Naive thymus-derived CD4-positive, alpha-beta T cell (primary cell): ENCODE results near the gene CLDN18. TPM values are rescaled to one million over a fixed set of nuclear protein-coding genes. Genes with fewer than 3 reads are reported as not detected.

Experiments used
- ATAC-seq: fragments of 150-1000 bp; cut with Tn5 transposase; 2 replicates; pipeline ENCODE4 v1.10.0; 2021; ENCODE audit warnings: mild to moderate bottlenecking, moderate library complexity
- CTCF ChIA-PET: fragments of 350-600 bp; sonication (Branson Sonifier 250); formaldehyde crosslinking; loops from one replicate; lab custom pipeline; 2021; ENCODE audit warnings: antibody characterized with exemption; lab: Charles Lee
- POLR2A ChIA-PET: fragments of 350-600 bp; sonication (Branson Sonifier 250); formaldehyde crosslinking; loops from one replicate; lab custom pipeline; 2021; ENCODE audit warnings: antibody characterized with exemption, inconsistent platforms; lab: Charles Lee
- DNase-seq, 9 donors: peaks; one replicate each; pipeline versions ENCODE4 v3.0.0 to v3.0.0-alpha.2; 2020 to 2022; ENCODE audit warnings: mixed read lengths in 1 of 9
- H3K27ac ChIP-seq: one replicate; pipeline ENCODE4 v1.7.0; 2013; ENCODE audit warnings: mild to moderate bottlenecking, low read depth, low read length, moderate library complexity
- H3K27me3 ChIP-seq, 2 donors: one replicate each; pipeline ENCODE4 v1.7.0; 2013; ENCODE audit warnings: low read length in 2 of 2, mild to moderate bottlenecking in 2 of 2, moderate library complexity in 2 of 2; ENCODE audit not compliant: control insufficient read depth in 2 of 2, insufficient read depth in 2 of 2
- H3K36me3 ChIP-seq, 3 experiments: 1 replicate in 2 of 3; 2 replicates in 1 of 3; pipeline ENCODE4 v1.7.0; 2013; ENCODE audit warnings: low read length in 3 of 3, mild to moderate bottlenecking in 3 of 3, moderate library complexity in 1 of 3; ENCODE audit not compliant: insufficient read depth in 3 of 3, control insufficient read depth in 2 of 3
- H3K4me1 ChIP-seq, 2 donors: one replicate each; pipeline ENCODE4 v1.7.0; 2013; ENCODE audit warnings: low read length in 2 of 2, mild to moderate bottlenecking in 2 of 2, moderate library complexity in 1 of 2; ENCODE audit not compliant: control insufficient read depth in 2 of 2, insufficient read depth in 2 of 2
- H3K4me3 ChIP-seq: 2 replicates; pipeline ENCODE4 v1.7.0; 2013; ENCODE audit warnings: mild to moderate bottlenecking, low read length
- H3K9me3 ChIP-seq, 3 experiments: 1 replicate in 2 of 3; 2 replicates in 1 of 3; pipeline ENCODE4 v1.7.0; 2013; ENCODE audit warnings: low read length in 3 of 3; ENCODE audit not compliant: control insufficient read depth in 2 of 3
- H3K27ac Mint-ChIP-seq, 9 donors: one replicate each; pipeline ENCODE4 v1.8.0; 2020 to 2022; ENCODE audit warnings: mixed read lengths in 9 of 9, mild to moderate bottlenecking in 8 of 9, moderate library complexity in 5 of 9, inconsistent platforms in 2 of 9
- H3K27me3 Mint-ChIP-seq, 5 donors: one replicate each; pipeline ENCODE4 v1.8.0; 2021 to 2022; ENCODE audit warnings: mixed read lengths in 5 of 5, mild to moderate bottlenecking in 1 of 5
- H3K36me3 Mint-ChIP-seq, 5 donors: one replicate each; pipeline ENCODE4 v1.8.0; 2020 to 2022; ENCODE audit warnings: mixed read lengths in 5 of 5, mild to moderate bottlenecking in 3 of 5, inconsistent platforms in 1 of 5
- H3K4me1 Mint-ChIP-seq, 7 donors: one replicate each; pipeline ENCODE4 v1.8.0; 2020 to 2022; ENCODE audit warnings: mixed read lengths in 7 of 7, mild to moderate bottlenecking in 3 of 7, inconsistent platforms in 1 of 7
- H3K4me3 Mint-ChIP-seq, 10 donors: one replicate each; pipeline ENCODE4 v1.8.0; 2020 to 2022; ENCODE audit warnings: mild to moderate bottlenecking in 10 of 10, mixed read lengths in 10 of 10, moderate library complexity in 6 of 10, inconsistent platforms in 2 of 10
- H3K9me3 Mint-ChIP-seq, 11 donors: one replicate each; pipeline ENCODE4 v1.8.0; 2020 to 2022; ENCODE audit warnings: mixed read lengths in 11 of 11, mild to moderate bottlenecking in 4 of 11, inconsistent platforms in 1 of 11, moderate library complexity in 1 of 11
- intact Hi-C, 2 donors: fragments of 100-400 bp; cut with micrococcal nuclease; formaldehyde crosslinking; loops; one replicate each; pipeline ENCODE4 v1.15.1; 2023
- polyA plus RNA-seq, 2 donors: library from polyadenylated mRNA; unstranded; fragments of 300-500 nt; fragmentation: Illumina TruSeq; gene quantifications; one replicate each; pipeline ENCODE4 v1.2.3, GENCODE V29; 2021
- total RNA-seq, 6 experiments: library from RNA in 5 of 6; stranded (reverse) in 5 of 6; gene quantifications; 1 replicate in 5 of 6; 2 replicates in 1 of 6; pipeline ENCODE4 v1.2.3 and lab custom pipeline; 2021 to 2026

CLDN18 gene
- total and polyA plus RNA-seq, 7 experiments from 2014 or later = not detected

DNA sequence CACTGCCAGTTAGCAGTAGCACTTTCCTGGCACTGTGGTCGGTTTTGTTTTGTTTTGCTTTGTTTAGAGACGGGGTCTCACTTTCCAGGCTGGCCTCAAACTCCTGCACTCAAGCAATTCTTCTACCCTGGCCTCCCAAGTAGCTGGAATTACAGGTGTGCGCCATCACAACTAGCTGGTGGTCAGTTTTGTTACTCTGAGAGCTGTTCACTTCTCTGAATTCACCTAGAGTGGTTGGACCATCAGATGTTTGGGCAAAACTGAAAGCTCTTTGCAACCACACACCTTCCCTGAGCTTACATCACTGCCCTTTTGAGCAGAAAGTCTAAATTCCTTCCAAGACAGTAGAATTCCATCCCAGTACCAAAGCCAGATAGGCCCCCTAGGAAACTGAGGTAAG, 22.6 kb downstream of the CLDN18 start:
- H3K36me3 ChIP-seq = no peaks in the 10 kb centered on the region
- no peak for DNase-seq
- Mint-ChIP-seq H3K4me3 (no peak overlapping the region), H3K36me3 (no peaks in the 10 kb centered on the region), H3K27ac (no peak overlapping the region), H3K27me3 (peaks cover 7 to 24% (median 14%) of the 10 kb centered on the region in 5 donors), H3K4me1 (peaks cover 0 to 1% (median 0%) of the 10 kb centered on the region in 7 donors), H3K9me3 (peaks cover 0 to 2% (median 0%) of the 10 kb centered on the region in 11 donors)
- no peaks in the 10 kb centered on the region for H3K4me1 ChIP-seq
- CTCF ChIA-PET = no interaction called here
- no peak overlapping the region for H3K4me3 ChIP-seq
- no peak for ATAC-seq
- intact Hi-C loops = no loop called here
- peaks cover 0 to 4% of the 10 kb centered on the region in 2 donors for H3K27me3 ChIP-seq
- H3K9me3 ChIP-seq = no peaks in the 10 kb centered on the region
- POLR2A ChIA-PET = no interaction called here
- no peak overlapping the region for H3K27ac ChIP-seq

DNA sequence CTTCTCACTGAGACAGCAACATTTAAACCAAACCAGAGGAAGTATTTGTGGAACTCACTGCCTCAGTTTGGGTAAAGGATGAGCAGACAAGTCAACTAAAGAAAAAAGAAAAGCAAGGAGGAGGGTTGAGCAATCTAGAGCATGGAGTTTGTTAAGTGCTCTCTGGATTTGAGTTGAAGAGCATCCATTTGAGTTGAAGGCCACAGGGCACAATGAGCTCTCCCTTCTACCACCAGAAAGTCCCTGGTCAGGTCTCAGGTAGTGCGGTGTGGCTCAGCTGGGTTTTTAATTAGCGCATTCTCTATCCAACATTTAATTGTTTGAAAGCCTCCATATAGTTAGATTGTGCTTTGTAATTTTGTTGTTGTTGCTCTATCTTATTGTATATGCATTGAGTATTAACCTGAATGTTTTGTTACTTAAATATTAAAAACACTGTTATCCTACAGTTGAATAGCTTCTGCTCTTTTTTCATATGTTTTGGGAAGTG, 23.3 kb downstream of the CLDN18 start:
- intact Hi-C loops = no loop called here
- peaks cover 0 to 1% (median 0%) of the 10 kb centered on the region in 7 donors for H3K4me1 Mint-ChIP-seq
- POLR2A ChIA-PET = no interaction called here
- CTCF ChIA-PET = no interaction called here
- no peak for ATAC-seq
- H3K4me1 ChIP-seq = no peaks in the 10 kb centered on the region
- peaks cover 12 to 28% (median 18%) of the 10 kb centered on the region in 5 donors for H3K27me3 Mint-ChIP-seq
- no peaks in the 10 kb centered on the region for H3K36me3 Mint-ChIP-seq
- peaks cover 0 to 4% of the 10 kb centered on the region in 2 donors for H3K27me3 ChIP-seq
- H3K4me3 ChIP-seq = no peak overlapping the region
- DNase-seq = no peak
- H3K27ac ChIP-seq = no peak overlapping the region
- peaks cover 0 to 2% (median 0%) of the 10 kb centered on the region in 11 donors for H3K9me3 Mint-ChIP-seq
- no peak overlapping the region for H3K27ac Mint-ChIP-seq
- no peak overlapping the region for H3K4me3 Mint-ChIP-seq
- no peaks in the 10 kb centered on the region for H3K36me3 ChIP-seq
- H3K9me3 ChIP-seq = no peaks in the 10 kb centered on the region

DNA sequence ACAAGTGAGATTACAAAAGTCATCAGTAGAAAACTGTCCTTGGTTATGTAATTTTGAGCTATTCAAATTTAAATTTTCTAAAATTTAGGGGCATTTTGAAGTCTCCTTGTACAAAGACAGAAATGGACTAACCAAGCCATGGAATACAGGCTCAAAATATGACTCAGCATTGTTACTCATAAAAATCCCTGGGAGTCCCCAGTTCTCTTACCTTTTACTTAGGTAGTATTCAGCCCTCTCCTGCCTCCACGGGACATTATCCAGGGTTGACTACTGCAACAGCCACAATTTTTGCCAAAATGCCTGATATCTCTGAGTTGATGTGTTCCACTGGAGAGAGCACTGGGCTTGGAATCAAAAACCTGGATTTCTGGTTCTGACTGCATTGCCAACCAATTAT, 25.0 kb downstream of the CLDN18 start:
- ATAC-seq = no peak
- DNase-seq = no peak

DNA sequence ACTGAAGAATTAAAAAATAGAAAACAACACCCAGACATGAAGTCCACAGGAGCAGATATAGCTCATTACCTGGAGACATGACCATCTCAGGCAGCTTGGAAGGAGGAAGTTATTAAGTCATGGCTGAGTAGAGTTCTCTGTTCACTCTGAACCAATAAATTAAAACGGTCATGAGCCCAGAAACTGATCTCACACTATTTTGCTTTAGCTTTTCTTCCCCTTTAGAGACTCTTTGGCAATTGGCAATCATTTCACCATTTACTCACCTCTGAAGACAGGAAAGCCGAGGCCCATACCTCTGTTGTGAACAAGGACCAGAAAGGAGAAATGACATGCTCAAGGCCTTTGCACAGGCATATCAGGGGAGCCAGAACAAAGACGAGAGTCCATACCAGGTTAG, 26.6 kb downstream of the CLDN18 start:
- no peaks in the 10 kb centered on the region for H3K4me1 Mint-ChIP-seq
- intact Hi-C loops = no loop called here
- H3K36me3 Mint-ChIP-seq = no peaks in the 10 kb centered on the region
- no peak overlapping the region for H3K27ac ChIP-seq
- H3K27me3 Mint-ChIP-seq = peaks cover 16 to 41% (median 30%) of the 10 kb centered on the region in 5 donors
- H3K27me3 ChIP-seq = peaks cover 0 to 4% of the 10 kb centered on the region in 2 donors
- DNase-seq (no peak), ATAC-seq (no peak)
- no peak overlapping the region for H3K4me3 ChIP-seq
- H3K9me3 ChIP-seq = no peaks in the 10 kb centered on the region
- ChIA-PET CTCF (no interaction called here), POLR2A (no interaction called here)
- H3K36me3 ChIP-seq = no peaks in the 10 kb centered on the region
- no peaks in the 10 kb centered on the region for H3K9me3 Mint-ChIP-seq
- no peak overlapping the region for H3K4me3 Mint-ChIP-seq
- H3K27ac Mint-ChIP-seq = no peak overlapping the region
- H3K4me1 ChIP-seq = no peaks in the 10 kb centered on the region

More for the DNA sequence above, 25.0 kb downstream of the CLDN18 start:
- Histone ChIP-seq H3K9me3 (no peaks in the 10 kb centered on the region), H3K27ac (no peak overlapping the region), H3K36me3 (no peaks in the 10 kb centered on the region), H3K4me1 (no peaks in the 10 kb centered on the region), H3K4me3 (no peak overlapping the region), H3K27me3 (peaks cover 0 to 4% of the 10 kb centered on the region in 2 donors)
- intact Hi-C loops = no loop called here
- H3K27ac Mint-ChIP-seq = no peak overlapping the region
- no peaks in the 10 kb centered on the region for H3K36me3 Mint-ChIP-seq
- peaks cover 0 to under 1% (median 0%) of the 10 kb centered on the region in 11 donors for H3K9me3 Mint-ChIP-seq
- ChIA-PET POLR2A (no interaction called here), CTCF (no interaction called here)
- peaks cover 13 to 29% (median 22%) of the 10 kb centered on the region in 5 donors for H3K27me3 Mint-ChIP-seq
- no peak overlapping the region for H3K4me3 Mint-ChIP-seq
- H3K4me1 Mint-ChIP-seq = peaks cover 0 to 1% (median 0%) of the 10 kb centered on the region in 7 donors

DNA sequence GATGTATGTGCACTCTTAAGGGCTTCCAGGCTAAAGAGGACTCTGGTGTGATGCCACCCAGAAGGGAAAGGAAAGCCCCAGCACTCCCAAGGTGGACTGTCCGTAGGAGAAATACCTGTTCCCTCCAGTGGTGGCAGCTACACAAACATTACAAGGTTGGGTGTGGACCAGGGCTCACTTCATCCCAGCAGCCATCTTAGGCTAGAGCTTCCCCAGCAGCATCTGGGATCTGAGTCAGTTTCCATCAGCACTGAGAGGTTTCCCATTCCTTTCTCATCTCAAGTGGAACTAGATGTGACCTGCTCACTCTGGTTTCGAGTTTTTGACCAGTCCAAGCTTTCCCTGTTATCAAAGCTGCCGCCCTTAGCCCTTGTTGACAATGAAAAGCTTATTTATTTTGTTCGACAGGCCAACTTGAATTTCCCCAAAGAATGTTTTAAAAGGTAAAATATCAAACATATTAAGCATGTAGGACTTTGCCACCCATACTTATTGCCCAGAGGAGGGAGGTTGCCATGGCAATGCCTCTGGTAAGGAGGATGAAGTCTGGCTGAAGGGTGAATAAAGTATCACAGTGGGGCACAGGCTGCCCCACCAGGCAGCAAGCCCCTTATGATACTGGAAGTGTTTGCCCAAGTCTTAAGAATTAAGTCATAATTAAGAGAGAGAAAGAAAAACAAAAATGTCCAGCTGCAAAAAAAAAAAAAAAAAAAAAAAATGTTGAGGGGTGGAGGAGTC, 28.9 kb downstream of the CLDN18 start:
- no peak overlapping the region for H3K27ac Mint-ChIP-seq
- Histone ChIP-seq H3K27me3 (peaks cover 0 to 4% of the 10 kb centered on the region in 2 donors), H3K4me3 (no peak overlapping the region), H3K9me3 (no peaks in the 10 kb centered on the region), H3K27ac (no peak overlapping the region), H3K36me3 (no peaks in the 10 kb centered on the region), H3K4me1 (no peaks in the 10 kb centered on the region)
- no peaks in the 10 kb centered on the region for H3K4me1 Mint-ChIP-seq
- H3K27me3 Mint-ChIP-seq = peaks cover 14 to 41% (median 32%) of the 10 kb centered on the region in 5 donors
- DNase-seq (no peak), ATAC-seq (no peak)
- intact Hi-C loops = no loop called here
- H3K36me3 Mint-ChIP-seq = no peaks in the 10 kb centered on the region
- H3K4me3 Mint-ChIP-seq = no peak overlapping the region
- POLR2A ChIA-PET = no interaction called here
- peaks cover 0 to 2% (median 0%) of the 10 kb centered on the region in 11 donors for H3K9me3 Mint-ChIP-seq
- CTCF ChIA-PET = no interaction called here

DNA sequence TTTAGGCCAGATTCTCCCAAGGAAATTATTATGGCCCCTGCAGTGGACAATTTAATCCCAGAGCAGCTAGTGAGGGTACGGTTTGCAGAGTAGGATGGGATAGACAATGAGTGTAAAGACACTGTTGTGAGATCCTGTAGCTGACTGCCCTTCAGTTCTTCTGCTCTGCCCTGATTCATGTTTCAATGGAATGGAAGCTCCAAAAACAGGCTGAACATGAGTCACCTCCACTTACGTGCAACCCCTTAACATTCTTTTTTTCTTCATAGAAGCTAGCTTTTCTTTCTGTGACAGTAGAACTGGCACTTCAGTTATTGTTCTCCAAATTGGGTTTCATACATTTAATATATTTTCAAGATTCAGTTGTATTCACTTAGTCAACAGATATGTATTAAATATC, 32.1 kb downstream of the CLDN18 start:
- ChIA-PET POLR2A (no interaction called here), CTCF (no interaction called here)
- H3K27me3 Mint-ChIP-seq = peaks cover 15 to 55% (median 25%) of the 10 kb centered on the region in 5 donors
- H3K9me3 Mint-ChIP-seq = peaks cover 0 to 3% (median 0%) of the 10 kb centered on the region in 11 donors
- no peaks in the 10 kb centered on the region for H3K4me1 ChIP-seq
- H3K36me3 Mint-ChIP-seq = no peaks in the 10 kb centered on the region
- H3K27me3 ChIP-seq = no peaks in the 10 kb centered on the region
- DNase-seq (no peak), ATAC-seq (no peak)
- intact Hi-C loops = no loop called here
- H3K27ac ChIP-seq = no peak overlapping the region
- H3K4me3 Mint-ChIP-seq = no peak overlapping the region
- H3K27ac Mint-ChIP-seq = no peak overlapping the region
- H3K9me3 ChIP-seq = no peaks in the 10 kb centered on the region
- H3K36me3 ChIP-seq = no peaks in the 10 kb centered on the region
- no peaks in the 10 kb centered on the region for H3K4me1 Mint-ChIP-seq
- H3K4me3 ChIP-seq = no peak overlapping the region
